Erythroblast (primary cell): Measurements from ENCODE around the gene GIGYF2.

Experiments used
- GATA1 ChIP-seq: IDR thresholded peaks from 2 replicates; pipeline ENCODE4 v1.6.1; 2011; ENCODE audit warnings: low read depth, mild to moderate bottlenecking, control low read depth, low read length, moderate library complexity
- POLR2A ChIP-seq: IDR thresholded peaks from 2 replicates; pipeline ENCODE4 v1.6.1; 2011; ENCODE audit warnings: mild to moderate bottlenecking, low read length

DNA sequence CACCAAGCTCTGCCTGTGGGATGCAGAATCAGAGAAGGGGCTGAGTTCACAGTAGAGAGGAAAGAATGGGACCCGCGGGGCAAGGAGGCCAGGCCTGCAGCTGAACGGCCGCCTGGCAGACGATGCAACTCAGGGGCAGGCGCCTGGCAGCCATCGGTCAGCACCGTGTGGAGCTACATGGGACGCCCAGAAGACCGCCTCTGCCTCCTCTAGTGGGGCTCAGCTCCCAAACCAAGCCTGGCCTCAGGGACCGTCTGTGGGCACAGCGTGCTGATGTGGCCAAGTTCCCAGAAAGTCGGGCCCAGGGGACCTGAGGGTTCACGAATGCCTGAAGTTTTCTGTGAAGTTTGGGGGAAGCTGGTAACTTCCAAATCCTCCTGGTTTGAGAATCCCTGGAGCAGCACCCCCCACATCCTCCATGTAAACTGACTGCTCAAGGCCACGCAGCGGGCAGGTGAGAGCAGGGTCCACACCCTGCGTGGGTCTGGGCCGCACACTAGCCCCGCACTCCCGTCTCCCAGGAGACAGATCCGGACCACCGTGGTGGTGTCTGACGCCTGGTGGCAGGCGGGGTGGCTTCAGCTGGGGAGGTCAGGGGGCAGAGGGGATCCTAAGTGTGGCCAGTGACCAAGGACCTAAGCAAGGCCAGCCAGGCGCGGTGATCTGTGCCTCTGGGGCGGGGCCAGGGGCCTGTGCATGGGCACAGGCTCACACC is 187.6 kb downstream of the GIGYF2 start:
- TF ChIP-seq POLR2A: no peak
- no peak for TF ChIP-seq GATA1
